Measurements from ENCODE around the gene MYO9B.

GRCh38 chr19:17225053-17225452 is 149.5 kb downstream of the MYO9B start:
- TF ChIP-seq TAF1 (IDR thresholded peaks at IDR 0.05; ENCODE audit: borderline replicate concordance, insufficient read depth, low read length) (no peak), SIN3A (IDR thresholded peaks at IDR 0.05; ENCODE audit: borderline replicate concordance, insufficient read depth, low read length) (no peak)
